ENCODE results near the gene PIK3R6. TPM values are rescaled to one million over a fixed set of nuclear protein-coding genes. Genes with fewer than 3 reads are reported as not detected.

Gene PIK3R6
- total RNA-seq, 1 donor from 2014 or later, result 1.2 TPM

GRCh38 chr17:8798846-8799569 lies 68.5 kb downstream of the PIK3R6 start, which contains the start of gene MFSD6L:
Gene MFSD6L, minus strand, starts transcription at chr17:8799365. Its CDS starts 245 bp downstream, at chr17:8799120.
- DNase-seq (ENCODE audit: extremely low read depth, low read depth, low spot score), result no peak

DNA sequence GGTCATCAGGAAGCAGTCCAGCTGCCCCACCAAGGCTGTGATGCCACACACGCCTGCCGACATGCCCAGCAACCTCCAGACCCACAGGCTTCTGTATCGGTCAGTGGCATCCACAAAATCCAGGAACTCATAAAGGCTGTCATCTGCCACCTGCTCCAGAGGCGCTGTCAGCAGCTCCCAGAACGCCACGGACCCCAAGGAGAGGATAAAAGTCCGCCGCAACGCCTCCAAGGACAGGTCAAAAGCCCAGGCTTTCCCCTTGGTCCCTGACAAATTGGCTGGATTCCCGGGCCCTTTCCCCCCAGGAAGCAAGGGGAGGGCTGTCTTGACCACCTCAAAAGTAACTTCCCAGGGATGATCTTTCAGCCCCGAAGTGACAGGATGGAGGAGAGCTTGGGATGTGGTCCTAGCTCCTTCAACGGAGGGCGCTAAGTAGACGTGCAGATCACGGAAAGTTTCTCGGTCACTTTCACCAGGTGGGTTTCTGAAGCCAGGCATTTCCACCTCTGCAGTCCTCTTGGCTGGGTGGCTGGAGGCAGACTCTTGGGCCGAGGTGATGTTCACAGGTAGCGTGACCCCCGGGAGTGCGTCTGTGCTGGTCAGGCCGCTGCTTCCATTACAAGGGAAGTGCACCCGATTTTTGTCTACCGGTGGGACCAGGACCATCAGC lies 69.2 kb downstream of the PIK3R6 start:
- DNase-seq (ENCODE audit: extremely low read depth, low read depth, low spot score), result no peak

DNA sequence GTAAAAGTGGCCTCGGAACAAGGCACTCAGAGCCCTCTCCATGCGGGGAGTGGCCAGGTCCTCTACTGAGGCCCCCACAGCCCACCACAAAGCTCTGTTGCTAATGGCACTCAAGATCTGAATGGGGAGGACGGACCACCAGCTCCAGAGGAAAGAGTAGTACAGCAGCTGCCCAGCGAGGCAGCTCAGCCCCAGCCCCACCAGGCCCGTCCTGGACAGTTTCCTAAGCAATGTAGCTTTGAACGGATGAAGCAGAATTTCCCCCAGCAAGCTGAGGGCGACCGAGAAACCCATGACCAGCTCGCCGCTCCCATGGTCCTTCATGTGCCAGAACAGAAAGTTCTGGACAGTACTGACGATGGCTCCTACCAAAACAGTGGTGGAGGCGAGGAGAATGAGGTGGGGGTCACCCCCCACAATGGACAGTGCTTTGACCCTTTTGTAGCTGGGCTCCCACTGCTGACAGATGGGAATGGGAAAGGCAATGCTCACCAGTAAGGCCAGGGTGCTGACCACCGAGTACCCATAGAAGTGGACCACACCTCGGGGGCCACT lies 69.8 kb downstream of the PIK3R6 start:
- no peak for DNase-seq (ENCODE audit: extremely low read depth, low read depth, low spot score)

- no peak for DNase-seq (ENCODE audit: extremely low read depth, low read depth, low spot score)
These were observed 72.8 kb downstream of the PIK3R6 start for GRCh38 chr17:8794636-8795035.

DNA sequence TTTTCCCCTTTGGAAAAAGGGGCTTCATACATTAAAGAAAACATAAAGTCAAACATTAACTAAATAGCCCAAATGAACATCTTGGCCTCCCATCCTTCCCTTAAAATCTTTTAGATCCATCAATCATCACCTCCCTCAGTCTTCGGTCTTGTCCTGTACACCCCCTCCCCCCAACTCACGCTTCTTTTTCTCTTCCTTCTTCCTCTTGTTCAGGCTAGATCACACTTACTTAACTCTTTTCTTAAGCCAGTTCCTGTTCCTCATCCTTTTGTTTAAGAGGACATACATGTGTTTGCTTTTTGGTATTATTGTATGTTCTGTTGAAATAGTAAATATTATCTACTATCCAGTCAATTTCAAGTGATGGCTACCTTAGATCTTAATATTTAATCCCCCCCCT lies 73.8 kb downstream of the PIK3R6 start:
- DNase-seq (ENCODE audit: extremely low read depth, low read depth, low spot score), result no peak

DNA sequence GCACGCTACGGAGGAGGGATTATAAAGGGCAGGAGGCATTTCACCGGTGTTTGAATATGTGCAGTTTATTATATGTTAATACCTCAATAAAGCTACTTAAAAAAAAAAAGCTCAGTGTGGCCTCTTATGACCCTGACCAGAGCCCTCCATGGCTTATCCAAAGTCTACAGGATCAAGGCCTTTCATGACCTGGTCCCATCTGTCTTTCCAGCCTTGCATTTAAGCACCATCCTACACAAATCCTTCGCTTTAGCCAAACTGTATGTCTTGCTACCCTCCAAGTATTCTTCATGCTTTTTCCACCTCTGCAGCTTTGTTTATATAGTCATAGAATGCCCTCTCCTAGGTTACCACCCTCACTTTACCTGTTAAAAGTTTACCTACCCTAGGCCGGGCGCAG lies 74.8 kb downstream of the PIK3R6 start:
- DNase-seq (ENCODE audit: extremely low read depth, low read depth, low spot score), result no peak

GRCh38 chr17:8791910-8792270 lies 75.6 kb downstream of the PIK3R6 start:
- DNase-seq (ENCODE audit: extremely low read depth, low read depth, low spot score), result no peak

DNA sequence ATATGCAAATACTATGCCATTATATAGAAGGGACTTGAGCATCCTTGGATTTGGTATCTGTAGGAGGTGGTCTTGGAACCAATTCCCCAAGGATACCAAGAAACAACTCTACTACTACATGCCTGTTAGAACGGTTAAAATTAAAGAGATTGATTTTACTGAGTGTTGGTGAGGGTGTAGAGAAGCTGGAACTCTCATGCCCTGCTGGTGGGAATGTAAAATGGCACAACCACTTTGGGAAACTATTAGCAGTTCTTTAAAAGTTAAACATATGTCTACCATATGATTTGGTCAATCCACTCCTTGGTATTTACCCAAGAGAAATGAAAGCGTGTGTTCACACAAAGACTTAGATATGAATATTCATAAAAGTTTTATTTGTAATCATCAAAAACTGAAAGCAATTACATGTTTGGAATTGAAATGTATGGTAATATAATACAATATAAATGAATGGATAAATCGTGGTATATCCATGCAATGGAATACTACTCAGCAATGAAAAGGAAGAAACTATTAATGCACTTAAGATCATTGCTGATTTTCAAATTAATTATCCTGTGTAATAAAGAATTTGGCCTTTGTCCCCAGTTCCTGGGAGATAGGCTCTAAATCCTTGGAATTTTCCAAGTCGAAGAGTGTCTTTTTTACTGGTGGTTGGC lies 76.1 kb downstream of the PIK3R6 start:
- no peak for DNase-seq (ENCODE audit: extremely low read depth, low read depth, low spot score)

DNA sequence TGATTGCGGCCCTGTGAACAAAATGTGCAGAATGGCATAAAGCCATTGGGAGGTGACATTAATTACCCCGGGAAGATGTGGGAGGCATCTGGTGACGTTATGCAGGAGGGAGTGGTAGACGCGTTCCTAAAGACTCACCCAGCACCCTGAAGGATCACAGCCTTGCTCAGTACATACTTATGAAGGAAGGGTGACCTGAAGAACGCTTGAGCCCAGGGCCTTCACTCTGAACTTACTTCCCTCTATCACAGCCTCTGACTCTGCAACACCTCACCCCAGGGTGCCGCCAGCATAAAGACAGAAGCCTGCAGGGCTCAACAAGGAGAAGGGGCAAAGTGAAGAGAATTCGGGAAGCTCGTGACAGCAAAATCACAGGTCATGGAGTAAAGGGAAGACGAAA lies 77.7 kb downstream of the PIK3R6 start:
- DNase-seq (ENCODE audit: extremely low read depth, low read depth, low spot score), result no peak

DNA sequence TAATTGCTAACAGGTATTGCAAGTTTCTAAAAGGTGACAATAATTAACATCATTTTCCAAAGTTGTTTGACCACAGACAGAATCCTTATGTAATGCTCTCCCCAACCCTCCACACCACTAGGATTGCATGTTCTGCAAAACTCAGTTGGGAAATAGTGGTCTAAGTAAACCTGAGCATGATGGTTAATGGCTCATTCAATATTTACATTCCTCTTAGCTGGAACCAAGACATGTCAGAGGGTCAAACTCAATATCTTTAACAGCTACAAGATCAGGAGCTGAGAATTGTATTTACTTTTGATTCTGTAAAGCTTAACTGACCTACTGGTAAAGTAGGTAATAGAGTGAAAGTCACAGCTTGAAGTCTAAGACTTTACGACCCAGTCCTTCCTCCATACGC lies 78.5 kb downstream of the PIK3R6 start:
- DNase-seq (ENCODE audit: extremely low read depth, low read depth, low spot score), result no peak

DNA sequence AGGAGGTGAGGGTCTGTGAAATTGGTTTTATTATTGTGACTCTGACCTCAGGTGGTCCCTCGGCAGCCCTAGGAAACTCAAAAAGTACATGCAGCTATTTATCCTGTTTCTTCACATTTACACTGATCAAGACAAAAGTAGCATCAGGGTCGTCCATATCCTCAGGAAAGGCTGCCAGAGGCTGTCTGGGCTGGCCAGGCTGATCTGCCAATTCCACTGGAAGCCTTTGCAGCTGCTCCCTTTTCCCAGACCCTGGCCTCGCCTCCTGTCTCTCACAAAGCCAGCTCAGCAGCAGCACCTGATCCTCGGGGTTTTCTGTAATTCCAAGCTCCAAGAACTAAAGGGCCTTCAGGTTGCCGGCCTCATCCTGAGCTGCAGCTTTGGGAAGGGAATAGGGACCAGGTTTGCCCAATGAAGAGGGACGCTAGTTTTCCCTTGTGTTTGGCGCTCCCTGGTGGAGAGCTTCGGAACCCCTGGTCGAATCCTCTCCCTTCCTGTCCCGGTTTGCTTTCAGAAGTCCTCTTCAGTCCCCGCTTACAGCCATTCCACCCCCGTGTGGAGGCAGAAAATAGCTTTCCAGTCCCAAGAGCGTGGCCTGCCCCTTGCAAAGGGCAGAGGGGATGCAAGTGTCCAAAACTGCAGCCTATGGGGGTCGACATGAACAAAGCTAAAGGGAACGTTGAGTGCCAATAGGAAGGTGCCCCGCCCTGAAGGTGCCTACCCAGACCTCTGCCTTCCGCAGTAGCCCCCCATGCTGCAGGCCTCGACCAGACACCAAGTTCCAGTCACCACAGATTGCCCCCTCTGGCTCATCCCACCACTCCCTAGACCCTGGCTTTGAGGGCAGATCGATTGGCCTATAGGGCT lies 81.7 kb downstream of the PIK3R6 start:
- peak; percentile 25 for DNase-seq (ENCODE audit: extremely low read depth, low read depth, low spot score)

- no peak for DNase-seq (ENCODE audit: extremely low read depth, low read depth, low spot score)
These were observed 85.3 kb downstream of the PIK3R6 start for GRCh38 chr17:8782176-8782575.

- DNase-seq (ENCODE audit: extremely low read depth, low read depth, low spot score), result no peak
These were observed 85.7 kb downstream of the PIK3R6 start for GRCh38 chr17:8781776-8782175.

DNA sequence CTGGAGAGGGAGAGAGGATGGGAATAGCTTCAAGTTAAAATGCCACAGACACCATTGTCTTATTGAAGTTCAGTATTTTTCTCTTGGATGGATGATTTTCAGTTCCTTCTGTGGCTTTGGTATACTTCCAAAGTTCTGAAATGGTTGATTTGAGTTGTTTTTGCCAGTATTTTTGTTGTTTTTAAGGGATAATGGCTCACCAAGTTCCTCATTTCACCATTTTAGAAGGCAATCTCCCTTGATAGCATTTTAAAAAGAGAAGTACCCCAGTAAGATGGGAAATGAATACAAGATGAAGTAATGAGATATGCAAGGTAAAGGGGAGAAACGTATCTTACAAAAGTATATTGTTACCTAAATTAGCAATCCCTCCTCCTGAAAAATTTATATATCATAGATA lies 90.6 kb downstream of the PIK3R6 start:
- no peak for DNase-seq (ENCODE audit: extremely low read depth, low read depth, low spot score)

- DNase-seq (ENCODE audit: extremely low read depth, low read depth, low spot score), result no peak
These were observed 91.2 kb downstream of the PIK3R6 start for GRCh38 chr17:8776248-8776647.

DNA sequence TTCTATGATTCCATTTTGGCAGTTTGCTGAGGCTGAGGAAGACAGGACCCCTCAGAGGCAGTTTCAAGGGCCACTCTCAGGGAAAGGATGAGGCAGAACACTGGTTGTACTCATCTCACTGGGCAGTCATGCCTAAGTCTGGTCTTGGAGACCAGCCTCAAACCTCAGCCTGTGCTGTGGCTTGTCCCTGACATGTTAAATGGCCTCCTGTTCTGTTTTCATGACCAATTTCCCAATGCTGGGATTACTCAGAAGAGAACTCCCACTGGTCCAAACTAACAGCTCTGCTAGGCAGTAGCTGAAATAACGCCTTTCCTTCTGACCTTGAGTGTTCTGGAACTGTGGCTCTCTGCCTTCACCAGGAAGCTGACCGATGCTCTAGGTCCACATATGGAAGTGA lies 100.7 kb downstream of the PIK3R6 start:
- DNase-seq (ENCODE audit: extremely low read depth, low read depth, low spot score), result no peak

GRCh38 chr17:8762012-8762411 lies 105.5 kb downstream of the PIK3R6 start:
- DNase-seq (ENCODE audit: extremely low read depth, low read depth, low spot score), result no peak

GRCh38 chr17:8758137-8758596 lies 109.3 kb downstream of the PIK3R6 start, which contains the start of gene SPDYE4:
Gene SPDYE4, minus strand, starts transcription at chr17:8758546. Its CDS starts 164 bp downstream, at chr17:8758382.
- no peak for DNase-seq (ENCODE audit: extremely low read depth, low read depth, low spot score)

- DNase-seq (ENCODE audit: extremely low read depth, low read depth, low spot score), result no peak
These were observed 110.3 kb downstream of the PIK3R6 start for GRCh38 chr17:8757189-8757588.

DNA sequence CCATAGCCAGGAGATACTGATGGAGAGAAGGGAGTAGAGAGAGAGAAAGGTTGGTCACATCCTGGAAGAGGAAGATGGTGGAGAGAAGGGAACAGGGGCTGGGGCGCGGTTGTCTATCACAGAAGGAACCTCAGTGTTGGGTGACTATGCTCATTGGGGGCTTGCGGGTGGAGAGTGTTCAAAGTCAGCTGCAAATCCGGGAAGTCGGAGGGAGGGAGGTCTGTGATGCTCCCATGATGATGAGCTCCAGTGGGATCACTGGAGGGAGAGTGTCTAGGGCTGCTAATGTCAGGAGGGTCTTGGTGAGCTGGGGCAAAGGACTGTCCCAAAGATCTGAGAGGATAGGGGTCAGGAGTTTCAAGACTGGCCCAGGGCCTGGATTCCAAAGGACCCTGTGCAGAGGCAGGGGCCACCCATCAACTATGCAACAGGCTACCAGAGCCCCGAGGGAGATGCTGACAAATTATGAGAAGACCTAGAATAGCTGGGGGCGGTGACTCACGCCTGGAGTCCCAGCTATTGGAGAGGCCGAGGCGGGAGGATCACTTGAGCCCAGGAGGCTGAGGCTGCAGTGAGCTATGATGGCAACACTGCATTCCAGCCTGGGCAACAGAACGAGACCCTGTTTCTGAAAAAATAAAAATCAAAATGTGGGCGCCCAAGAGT lies 111.8 kb downstream of the PIK3R6 start:
- DNase-seq (ENCODE audit: extremely low read depth, low read depth, low spot score), result no peak
